ENCODE measurements around the gene MIF4GD.

Gene MIF4GD

DNA sequence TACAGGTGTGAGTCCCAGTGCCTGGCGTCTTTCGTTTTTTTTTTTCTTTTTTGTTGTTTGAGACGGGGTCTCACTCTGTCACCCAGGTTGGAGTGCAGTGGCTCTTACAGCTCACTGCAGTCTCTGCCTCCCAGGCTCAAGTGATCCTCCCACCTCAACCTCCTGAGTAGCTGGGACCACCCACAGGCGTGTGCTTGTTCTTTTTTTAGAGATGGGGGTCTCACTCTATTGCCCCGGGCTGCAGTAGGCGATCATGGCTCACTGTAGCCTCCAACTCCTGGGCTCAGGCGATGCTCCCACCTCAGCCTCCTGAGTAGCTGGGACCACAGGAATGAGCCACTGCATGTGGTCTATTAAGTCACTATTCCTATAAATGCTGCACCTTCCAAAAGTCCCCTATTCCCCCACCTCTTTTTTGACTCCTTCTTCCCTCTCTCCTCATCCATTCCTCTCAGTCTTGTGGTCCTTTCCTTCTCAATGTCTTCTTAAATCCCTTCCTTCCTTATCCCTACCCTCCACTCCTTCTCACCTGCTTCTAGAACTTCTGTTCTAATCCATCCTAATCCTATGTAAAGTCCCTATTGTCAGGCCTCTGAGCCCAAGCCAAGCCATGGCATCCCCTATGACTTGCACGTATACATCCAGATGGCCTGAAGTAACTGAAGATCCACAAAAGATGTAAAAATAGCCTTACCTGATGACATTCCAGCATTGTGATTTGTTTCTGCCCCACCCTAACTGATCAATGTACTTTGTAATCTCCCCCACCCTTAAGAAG lies 18.8 kb downstream of the MIF4GD start:
- Histone ChIP-seq H2AFZ (ENCODE audit: low read depth) (no peak overlapping the region), H3K4me3 (IDR thresholded peaks at IDR 0.05; ENCODE audit: insufficient read depth, low read depth, low read length) (no peak overlapping the region), H3K27me3 (ENCODE audit: insufficient read depth, low read depth) (no peaks in the 10 kb centered on the region), H3K27ac (no peak overlapping the region), H4K20me1 (ENCODE audit: insufficient read depth) (no peaks in the 10 kb centered on the region), H3K36me3 (ENCODE audit: insufficient read depth) (no peaks in the 10 kb centered on the region; the same call in 1 of the 2 replicates), H3K79me2 (ENCODE audit: insufficient read depth, low read depth) (peaks cover 50% of the 10 kb centered on the region; the same call in 1 of the 2 replicates), H3K9ac (no peak overlapping the region), H3K4me2 (no peak overlapping the region), H3K4me1 (ENCODE audit: low read depth, poor library complexity, severe bottlenecking) (peaks cover 37% of the 10 kb centered on the region)
- TF ChIP-seq, protein P1, sequence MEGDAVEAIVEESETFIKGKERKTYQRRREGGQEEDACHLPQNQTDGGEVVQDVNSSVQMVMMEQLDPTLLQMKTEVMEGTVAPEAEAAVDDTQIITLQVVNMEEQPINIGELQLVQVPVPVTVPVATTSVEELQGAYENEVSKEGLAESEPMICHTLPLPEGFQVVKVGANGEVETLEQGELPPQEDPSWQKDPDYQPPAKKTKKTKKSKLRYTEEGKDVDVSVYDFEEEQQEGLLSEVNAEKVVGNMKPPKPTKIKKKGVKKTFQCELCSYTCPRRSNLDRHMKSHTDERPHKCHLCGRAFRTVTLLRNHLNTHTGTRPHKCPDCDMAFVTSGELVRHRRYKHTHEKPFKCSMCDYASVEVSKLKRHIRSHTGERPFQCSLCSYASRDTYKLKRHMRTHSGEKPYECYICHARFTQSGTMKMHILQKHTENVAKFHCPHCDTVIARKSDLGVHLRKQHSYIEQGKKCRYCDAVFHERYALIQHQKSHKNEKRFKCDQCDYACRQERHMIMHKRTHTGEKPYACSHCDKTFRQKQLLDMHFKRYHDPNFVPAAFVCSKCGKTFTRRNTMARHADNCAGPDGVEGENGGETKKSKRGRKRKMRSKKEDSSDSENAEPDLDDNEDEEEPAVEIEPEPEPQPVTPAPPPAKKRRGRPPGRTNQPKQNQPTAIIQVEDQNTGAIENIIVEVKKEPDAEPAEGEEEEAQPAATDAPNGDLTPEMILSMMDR (conservative IDR thresholded peaks at IDR 0.05; ENCODE audit: low read depth, low read length) = no peak

DNA sequence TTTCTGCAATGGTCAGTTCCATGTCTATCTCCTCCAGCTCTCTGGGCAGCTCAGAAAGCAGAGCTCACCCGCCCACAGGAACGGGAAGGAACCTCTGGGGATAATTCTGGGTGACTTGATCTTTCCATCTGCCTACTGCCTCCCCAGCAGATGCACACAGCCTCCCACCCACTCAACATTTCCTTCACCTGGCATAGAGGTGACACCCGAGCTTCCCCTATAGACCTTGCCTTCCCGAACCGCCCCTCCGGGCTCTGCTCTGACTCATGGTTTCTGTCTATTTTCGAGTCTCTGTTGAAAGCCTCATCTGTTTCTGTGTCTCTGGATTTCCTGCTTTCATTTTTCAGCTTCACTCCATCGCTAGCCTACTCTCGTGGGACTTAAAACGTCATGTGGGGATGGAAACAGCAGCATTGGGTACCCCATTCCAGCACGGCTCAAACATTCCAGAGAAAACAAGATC lies 21.0 kb downstream of the MIF4GD start:
- H3K36me3 ChIP-seq (ENCODE audit: insufficient read depth) = no peaks in the 10 kb centered on the region; the same call in 1 of the 2 replicates
- peak overlapping the region; percentile 11; the same call in 1 of the 2 replicates for H3K9ac ChIP-seq
- peak overlapping the region; percentile 1; the same call in 1 of the 2 replicates for H2AFZ ChIP-seq (ENCODE audit: low read depth)
- TF ChIP-seq, protein P1 (conservative IDR thresholded peaks at IDR 0.05; ENCODE audit: low read depth, low read length) = no peak
- H3K79me2 ChIP-seq (ENCODE audit: insufficient read depth, low read depth) = peaks cover 53% of the 10 kb centered on the region; the same call in 1 of the 2 replicates
- no peaks in the 10 kb centered on the region for H4K20me1 ChIP-seq (ENCODE audit: insufficient read depth)
- H3K4me3 ChIP-seq (IDR thresholded peaks at IDR 0.05; ENCODE audit: insufficient read depth, low read depth, low read length) = no peak overlapping the region
- peaks cover 37% of the 10 kb centered on the region for H3K4me1 ChIP-seq (ENCODE audit: low read depth, poor library complexity, severe bottlenecking)
- peak overlapping the region; percentile 63 for H3K4me2 ChIP-seq
- H3K27me3 ChIP-seq (ENCODE audit: insufficient read depth, low read depth) = no peaks in the 10 kb centered on the region
- H3K27ac ChIP-seq = peak overlapping the region; percentile 55

DNA sequence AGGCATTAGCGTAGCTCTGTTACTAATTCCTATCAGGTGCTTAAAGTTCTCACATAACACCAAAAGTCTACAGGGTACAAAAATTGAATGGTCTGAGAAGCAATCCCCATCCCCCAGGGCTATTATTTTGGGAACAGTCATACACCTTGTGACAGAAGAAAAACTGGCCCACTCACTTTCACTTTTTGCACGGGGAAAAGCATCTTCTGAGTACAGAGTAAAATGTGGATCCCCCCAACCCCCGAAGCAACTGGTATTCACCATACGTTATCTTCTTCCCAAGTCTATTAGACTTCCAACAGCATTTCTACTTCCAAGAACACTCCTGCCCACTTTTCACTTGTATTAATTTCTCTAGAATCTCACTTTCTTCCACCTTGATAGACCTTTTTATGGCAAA lies 21.5 kb downstream of the MIF4GD start:
- Histone ChIP-seq H2AFZ (ENCODE audit: low read depth) (no peak overlapping the region), H3K4me2 (peak overlapping the region; percentile 63), H3K4me3 (IDR thresholded peaks at IDR 0.05; ENCODE audit: insufficient read depth, low read depth, low read length) (no peak overlapping the region), H3K4me1 (ENCODE audit: low read depth, poor library complexity, severe bottlenecking) (peaks cover 37% of the 10 kb centered on the region), H3K79me2 (ENCODE audit: insufficient read depth, low read depth) (peaks cover 49% of the 10 kb centered on the region; the same call in 1 of the 2 replicates), H3K27me3 (ENCODE audit: insufficient read depth, low read depth) (no peaks in the 10 kb centered on the region), H3K36me3 (ENCODE audit: insufficient read depth) (no peaks in the 10 kb centered on the region; the same call in 1 of the 2 replicates), H3K9ac (no peak overlapping the region), H3K27ac (peak overlapping the region; percentile 55), H4K20me1 (ENCODE audit: insufficient read depth) (no peaks in the 10 kb centered on the region)
- TF ChIP-seq, protein P1 (conservative IDR thresholded peaks at IDR 0.05; ENCODE audit: low read depth, low read length) = no peak

DNA sequence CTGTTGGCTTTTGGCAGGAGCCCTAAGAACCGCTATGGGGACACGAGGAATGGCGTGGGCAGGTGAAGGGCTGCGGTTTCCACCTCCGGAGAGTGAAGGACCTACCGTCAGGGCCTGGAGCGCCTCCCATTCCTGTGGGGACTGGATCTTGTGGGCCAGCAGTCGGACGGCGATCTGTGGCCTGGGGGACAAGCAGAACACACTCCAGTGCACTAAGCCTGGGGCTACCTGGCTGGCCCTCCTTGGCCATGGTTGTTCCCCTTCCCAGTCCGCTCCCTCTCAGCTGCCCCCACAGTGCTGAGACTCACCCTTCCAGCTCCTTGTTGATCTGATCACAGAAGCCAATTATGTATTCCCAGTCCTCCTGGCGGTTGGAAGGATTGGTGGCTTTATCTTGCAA lies 24.6 kb downstream of the MIF4GD start:
- no peaks in the 10 kb centered on the region for H3K27me3 ChIP-seq (ENCODE audit: insufficient read depth, low read depth)
- no peak overlapping the region for H3K4me3 ChIP-seq (IDR thresholded peaks at IDR 0.05; ENCODE audit: insufficient read depth, low read depth, low read length)
- no peak overlapping the region for H3K4me2 ChIP-seq
- H3K27ac ChIP-seq = no peak overlapping the region
- no peaks in the 10 kb centered on the region; the same call in 1 of the 2 replicates for H3K36me3 ChIP-seq (ENCODE audit: insufficient read depth)
- peaks cover 35% of the 10 kb centered on the region; the same call in 1 of the 2 replicates for H3K79me2 ChIP-seq (ENCODE audit: insufficient read depth, low read depth)
- H3K9ac ChIP-seq = no peak overlapping the region
- H3K4me1 ChIP-seq (ENCODE audit: low read depth, poor library complexity, severe bottlenecking) = peaks cover 26% of the 10 kb centered on the region
- no peak overlapping the region for H2AFZ ChIP-seq (ENCODE audit: low read depth)
- TF ChIP-seq, protein P1 (conservative IDR thresholded peaks at IDR 0.05; ENCODE audit: low read depth, low read length) = no peak
- H4K20me1 ChIP-seq (ENCODE audit: insufficient read depth) = no peaks in the 10 kb centered on the region
